ENCODE measurements around the gene CD37. TPM values are rescaled to one million over a fixed set of nuclear protein-coding genes. Genes with fewer than 3 reads are reported as not detected.

Gene CD37
- total and polyA plus RNA-seq, 2 donors (not counting 1 experiment from before 2014, with no cell fraction given) = 1,998 to 2,188 TPM

- no peak overlapping the region for H3K4me3 ChIP-seq (ENCODE audit: control extremely low read depth in 1 of 5, extremely low read depth in 1 of 5, insufficient read depth in 1 of 5, low read depth in 2 of 5, low read length in 4 of 5)
- H3K27me3 ChIP-seq (replicated peaks in 1 of 4; ENCODE audit: control extremely low read depth in 1 of 4, control insufficient read depth in 3 of 4, insufficient read depth in 4 of 4, low read length in 3 of 4) = no peaks in the 10 kb centered on the region
- Mint-ChIP-seq H3K4me3 (no peak overlapping the region), H3K9me3 (ENCODE audit: insufficient read depth) (peaks cover 2% of the 10 kb centered on the region), H3K4me1 (peaks cover 3% of the 10 kb centered on the region), H3K27me3 (no peaks in the 10 kb centered on the region), H3K27ac (no peak overlapping the region)
- no peak overlapping the region for H3K9ac ChIP-seq (ENCODE audit: low read length)
- H3K79me2 ChIP-seq (ENCODE audit: control insufficient read depth, insufficient read depth, low read length) = no peaks in the 10 kb centered on the region
- CTCF ChIA-PET = no interaction called here
- no peak overlapping the region for H3K4me2 ChIP-seq (replicated peaks; ENCODE audit: low read depth, low read length, poor library complexity, severe bottlenecking)
- intact Hi-C loops (cut with micrococcal nuclease) = no loop called here
- POLR2A ChIA-PET = no interaction called here
- peaks cover 0 to 7% (median 1%) of the 10 kb centered on the region in 3 donors for H3K9me3 ChIP-seq (ENCODE audit: control extremely low read depth in 1 of 3, control insufficient read depth in 2 of 3, insufficient read depth in 1 of 3, low read length in 2 of 3)
- DNase-seq (no peak), ATAC-seq (ENCODE audit: low read depth) (no peak)
- H3K27ac ChIP-seq (ENCODE audit: low read length in 2 of 2) = no peak overlapping the region
- 92% methylated on average over 3 of the region's 3 CpGs for WGBS (ENCODE audit: insufficient coverage)
- H3K36me3 ChIP-seq (replicated peaks in 1 of 2; ENCODE audit: control extremely low read depth in 1 of 2, control insufficient read depth in 1 of 2, extremely low read depth in 1 of 2, insufficient read depth in 2 of 2, low read length in 1 of 2) = peaks cover 0 to 3% of the 10 kb centered on the region in 2 experiments
- no peaks in the 10 kb centered on the region for H4K20me1 ChIP-seq (ENCODE audit: control insufficient read depth, insufficient read depth, low read length, poor library complexity, severe bottlenecking)
- no peaks in the 10 kb centered on the region for H3K4me1 ChIP-seq (ENCODE audit: control insufficient read depth in 2 of 2, insufficient read depth in 2 of 2, low read length in 2 of 2)
- H2AFZ ChIP-seq (ENCODE audit: insufficient read depth, low read depth, low read length, poor library complexity, severe bottlenecking) = no peak overlapping the region
- no peak for TF ChIP-seq CTCF (IDR thresholded peaks at IDR 0.05)
- TF ChIP-seq EZH2 (IDR thresholded peaks at IDR 0.05; ENCODE audit: borderline replicate concordance, insufficient read depth, low read depth, low read length, poor library complexity, severe bottlenecking) = no peak
Observed at GRCh38 chr19:49290517-49290916, 44.7 kb upstream of the CD37 start.

DNA sequence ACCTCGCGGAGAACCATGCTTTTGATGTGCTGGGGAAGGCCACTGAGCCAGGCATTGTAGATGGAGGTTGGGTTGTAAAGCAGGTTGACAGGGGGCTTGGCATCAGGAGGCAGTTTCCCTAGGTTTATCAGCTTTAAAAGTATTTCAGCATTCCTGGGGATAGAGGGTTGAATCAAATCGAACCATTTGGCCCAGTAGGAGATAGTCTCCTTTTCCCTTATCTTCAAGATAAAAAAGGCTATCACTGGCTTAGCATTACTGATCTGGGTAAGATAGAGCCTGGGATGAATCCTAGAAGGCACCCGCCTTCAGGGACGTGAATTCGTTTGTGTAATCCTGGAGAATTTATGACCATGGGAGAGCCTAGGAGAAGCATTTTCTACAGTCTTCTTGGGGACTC is 40.8 kb upstream of the CD37 start:
- POLR2A ChIA-PET = interaction anchor here (0.6 kb wide), 1 partner anchor 155 kb away, joined by 5 read pairs; no protein-coding TSS in a partner anchor
- Histone ChIP-seq H3K27me3 (replicated peaks in 1 of 4; ENCODE audit: control extremely low read depth in 1 of 4, control insufficient read depth in 3 of 4, insufficient read depth in 4 of 4, low read length in 3 of 4) (no peaks in the 10 kb centered on the region), H3K4me3 (ENCODE audit: control extremely low read depth in 1 of 5, extremely low read depth in 1 of 5, insufficient read depth in 1 of 5, low read depth in 2 of 5, low read length in 4 of 5) (no peak overlapping the region), H4K20me1 (ENCODE audit: control insufficient read depth, insufficient read depth, low read length, poor library complexity, severe bottlenecking) (no peaks in the 10 kb centered on the region), H3K9me3 (ENCODE audit: control extremely low read depth in 1 of 3, control insufficient read depth in 2 of 3, insufficient read depth in 1 of 3, low read length in 2 of 3) (peaks cover 0 to 3% (median 0%) of the 10 kb centered on the region in 3 donors), H3K4me2 (replicated peaks; ENCODE audit: low read depth, low read length, poor library complexity, severe bottlenecking) (no peak overlapping the region), H3K36me3 (replicated peaks in 1 of 2; ENCODE audit: control extremely low read depth in 1 of 2, control insufficient read depth in 1 of 2, extremely low read depth in 1 of 2, insufficient read depth in 2 of 2, low read length in 1 of 2) (peaks cover 0 to 3% of the 10 kb centered on the region in 2 experiments), H3K79me2 (ENCODE audit: control insufficient read depth, insufficient read depth, low read length) (no peaks in the 10 kb centered on the region), H3K4me1 (ENCODE audit: control insufficient read depth in 2 of 2, insufficient read depth in 2 of 2, low read length in 2 of 2) (no peaks in the 10 kb centered on the region), H3K27ac (ENCODE audit: low read length in 2 of 2) (no peak overlapping the region), H3K9ac (ENCODE audit: low read length) (no peak overlapping the region), H2AFZ (ENCODE audit: insufficient read depth, low read depth, low read length, poor library complexity, severe bottlenecking) (no peak overlapping the region)
- no peak for TF ChIP-seq EZH2 (IDR thresholded peaks at IDR 0.05; ENCODE audit: borderline replicate concordance, insufficient read depth, low read depth, low read length, poor library complexity, severe bottlenecking)
- TF ChIP-seq CTCF (IDR thresholded peaks at IDR 0.05) = no peak
- no peak for DNase-seq
- CTCF ChIA-PET = interaction anchor here (0.6 to 1.2 kb wide), 3 partner anchors 97 to 252 kb away, joined by 3 read pairs; no protein-coding TSS in a partner anchor
- WGBS (ENCODE audit: insufficient coverage) = 92% methylated on average over 2 of the region's 6 CpGs
- no peak overlapping the region for H3K27ac Mint-ChIP-seq
- no peaks in the 10 kb centered on the region for H3K4me1 Mint-ChIP-seq
- intact Hi-C loops (cut with micrococcal nuclease) = no loop called here
- ATAC-seq (ENCODE audit: low read depth) = no peak
- H3K4me3 Mint-ChIP-seq = no peak overlapping the region
- H3K27me3 Mint-ChIP-seq = no peaks in the 10 kb centered on the region
- H3K9me3 Mint-ChIP-seq (ENCODE audit: insufficient read depth) = no peaks in the 10 kb centered on the region
